Neural cell (in vitro differentiated cells): ENCODE data around the gene SDC3. TPM values are rescaled to one million over a fixed set of nuclear protein-coding genes. Genes with fewer than 3 reads are reported as not detected.
A peak's percentile ranks its signal among the peaks of the same experiment; 100 is the strongest.

Experiments used
- H2AFZ ChIP-seq: fragments of 200-600, 300-800 bp; sonication (generic), shearing (Covaris generic); 2 replicates; pipeline ENCODE4 v1.6.0; 2014; ENCODE audit warnings: low read depth, mild to moderate bottlenecking, antibody characterized with exemption, low read length, moderate library complexity
- H3F3A ChIP-seq: fragments of 200-600 bp; shearing (Covaris generic); 2 replicates; pipeline ENCODE4 v1.6.1; 2016; ENCODE audit warnings: mild to moderate bottlenecking, moderate library complexity, mixed read lengths, antibody characterized with exemption, low read length; ENCODE audit not compliant: insufficient read depth, poor library complexity, severe bottlenecking
- H3K27ac ChIP-seq: fragments of 200-600, 300-800 bp; sonication (generic), shearing (Covaris generic); 2 replicates; pipeline ENCODE4 v1.5.1; 2014; ENCODE audit warnings: mild to moderate bottlenecking, low read length, moderate library complexity
- H3K27me3 ChIP-seq: fragments of 300-800, 200-600 bp; sonication (generic), shearing (Covaris generic); 2 replicates; pipeline ENCODE4 v1.6.0; 2014; ENCODE audit warnings: mild to moderate bottlenecking, low read depth, low read length, moderate library complexity; ENCODE audit not compliant: insufficient read depth
- H3K36me3 ChIP-seq: fragments of 300-800, 200-600 bp; sonication (generic), shearing (Covaris generic); 2 replicates; pipeline ENCODE4 v1.5.1; 2014; ENCODE audit warnings: mild to moderate bottlenecking, antibody characterized with exemption, low read length, moderate library complexity; ENCODE audit not compliant: insufficient read depth
- H3K4me2 ChIP-seq: fragments of 300-800, 200-600 bp; sonication (generic), shearing (Covaris generic); 2 replicates; pipeline ENCODE4 v1.6.0; 2014; ENCODE audit warnings: mild to moderate bottlenecking, low read length
- H3K4me3 ChIP-seq: fragments of 300-800, 200-600 bp; sonication (generic), shearing (Covaris generic); 2 replicates; pipeline ENCODE4 v1.5.1; 2014; ENCODE audit warnings: mild to moderate bottlenecking, low read length, moderate library complexity
- H3K79me2 ChIP-seq: fragments of 200-600 bp; shearing (Covaris generic); replicated peaks from 2 replicates; pipeline ENCODE4 v1.6.0; 2014; ENCODE audit warnings: mild to moderate bottlenecking, low read length, moderate library complexity; ENCODE audit not compliant: insufficient read depth
- H3K9ac ChIP-seq: fragments of 300-800, 200-600 bp; sonication (generic), shearing (Covaris generic); 2 replicates; pipeline ENCODE4 v1.6.1; 2016; ENCODE audit warnings: mild to moderate bottlenecking, low read length, mixed read lengths
- H3K9me2 ChIP-seq: fragments of 200-600 bp; shearing (Covaris generic); 2 replicates; pipeline ENCODE4 v1.6.1; 2016; ENCODE audit warnings: mild to moderate bottlenecking, low read length, mixed read lengths; ENCODE audit not compliant: insufficient read depth
- H3K9me3 ChIP-seq: fragments of 200-600, 300-800 bp; sonication (generic), shearing (Covaris generic); 2 replicates; pipeline ENCODE4 v1.6.1; 2016; ENCODE audit warnings: mild to moderate bottlenecking, mixed run types, low read length, moderate library complexity, mixed read lengths
- H4K20me1 ChIP-seq: fragments of 200-600 bp; shearing (Covaris generic); 2 replicates; pipeline ENCODE4 v1.6.1; 2016; ENCODE audit warnings: mild to moderate bottlenecking, mixed run types; ENCODE audit not compliant: insufficient read depth
- EP300 ChIP-seq: fragments of 450-650 bp; conservative IDR thresholded peaks from 2 replicates; pipeline ENCODE4 v1.6.1; 2014; ENCODE audit warnings: antibody characterized with exemption, mild to moderate bottlenecking, moderate library complexity; ENCODE audit not compliant: poor library complexity, severe bottlenecking
- EZH2 ChIP-seq: fragments of 200-600, 300-800 bp; shearing (Covaris generic), sonication (generic); IDR thresholded peaks from 2 replicates; pipeline ENCODE4 v1.6.1; 2014; ENCODE audit warnings: antibody characterized with exemption, low read length, borderline replicate concordance, mild to moderate bottlenecking; ENCODE audit not compliant: insufficient read depth, poor library complexity, severe bottlenecking
- MXI1 ChIP-seq: fragments of 450-650 bp; conservative IDR thresholded peaks from 2 replicates; pipeline ENCODE4 v1.6.1; 2014; ENCODE audit warnings: antibody characterized with exemption, mild to moderate bottlenecking; ENCODE audit not compliant: poor library complexity, severe bottlenecking
- POLR2AphosphoS5 ChIP-seq: IDR thresholded peaks from 2 replicates; pipeline ENCODE4 v1.6.1; 2012
- RAD21 ChIP-seq: fragments of 450-650 bp; conservative IDR thresholded peaks from 2 replicates; pipeline ENCODE4 v1.6.1; 2014; ENCODE audit warnings: antibody characterized with exemption, mild to moderate bottlenecking, moderate library complexity
- SMC3 ChIP-seq: fragments of 450-650 bp; conservative IDR thresholded peaks from 2 replicates; pipeline ENCODE4 v1.6.1; 2014; ENCODE audit warnings: antibody characterized with exemption, mild to moderate bottlenecking, moderate library complexity; ENCODE audit not compliant: poor library complexity
- TAF1 ChIP-seq: IDR thresholded peaks from 2 replicates; pipeline ENCODE4 v1.6.1; 2012; ENCODE audit warnings: low read depth
- polyA plus RNA-seq: library from polyadenylated mRNA; depleted of rRNA; stranded (reverse); fragments of >200 nt; gene quantifications from 2 replicates; pipeline ENCODE4 v1.2.3, GENCODE V29; 2014
- TF ChIP-seq, protein P1 (sequence below): IDR thresholded peaks from 2 replicates; pipeline ENCODE4 v1.6.1; 2012; ENCODE audit warnings: borderline replicate concordance
- TF ChIP-seq, protein P2 (sequence below): fragments of 450-650 bp; IDR thresholded peaks from 2 replicates; pipeline ENCODE4 v1.5.1; 2014; ENCODE audit warnings: antibody characterized with exemption, mild to moderate bottlenecking, moderate library complexity; ENCODE audit not compliant: poor library complexity, severe bottlenecking

Gene SDC3
- polyA plus RNA-seq, 1 donor from 2014 or later, result 55.2 TPM

GRCh38 chr1:30899577-30900389 lies 8.8 kb downstream of the SDC3 start:
- Histone ChIP-seq H3K9me2 (no peaks in the 10 kb centered on the region), H3K9ac (peak overlapping the region; percentile 38), H3K27me3 (no peaks in the 10 kb centered on the region), H3K36me3 (no peaks in the 10 kb centered on the region), H3K27ac (peak overlapping the region; percentile 59), H3F3A (peaks cover 7% of the 10 kb centered on the region), H3K79me2 (peaks cover 66% of the 10 kb centered on the region), H3K4me2 (peak overlapping the region; percentile 4), H3K9me3 (no peaks in the 10 kb centered on the region), H4K20me1 (peaks cover 27% of the 10 kb centered on the region), H3K4me3 (peak overlapping the region; percentile 23), H2AFZ (no peak overlapping the region)
- TF ChIP-seq EZH2, result no peak
- no peak for TF ChIP-seq EP300
- no peak for TF ChIP-seq MXI1
- TF ChIP-seq, protein P1, sequence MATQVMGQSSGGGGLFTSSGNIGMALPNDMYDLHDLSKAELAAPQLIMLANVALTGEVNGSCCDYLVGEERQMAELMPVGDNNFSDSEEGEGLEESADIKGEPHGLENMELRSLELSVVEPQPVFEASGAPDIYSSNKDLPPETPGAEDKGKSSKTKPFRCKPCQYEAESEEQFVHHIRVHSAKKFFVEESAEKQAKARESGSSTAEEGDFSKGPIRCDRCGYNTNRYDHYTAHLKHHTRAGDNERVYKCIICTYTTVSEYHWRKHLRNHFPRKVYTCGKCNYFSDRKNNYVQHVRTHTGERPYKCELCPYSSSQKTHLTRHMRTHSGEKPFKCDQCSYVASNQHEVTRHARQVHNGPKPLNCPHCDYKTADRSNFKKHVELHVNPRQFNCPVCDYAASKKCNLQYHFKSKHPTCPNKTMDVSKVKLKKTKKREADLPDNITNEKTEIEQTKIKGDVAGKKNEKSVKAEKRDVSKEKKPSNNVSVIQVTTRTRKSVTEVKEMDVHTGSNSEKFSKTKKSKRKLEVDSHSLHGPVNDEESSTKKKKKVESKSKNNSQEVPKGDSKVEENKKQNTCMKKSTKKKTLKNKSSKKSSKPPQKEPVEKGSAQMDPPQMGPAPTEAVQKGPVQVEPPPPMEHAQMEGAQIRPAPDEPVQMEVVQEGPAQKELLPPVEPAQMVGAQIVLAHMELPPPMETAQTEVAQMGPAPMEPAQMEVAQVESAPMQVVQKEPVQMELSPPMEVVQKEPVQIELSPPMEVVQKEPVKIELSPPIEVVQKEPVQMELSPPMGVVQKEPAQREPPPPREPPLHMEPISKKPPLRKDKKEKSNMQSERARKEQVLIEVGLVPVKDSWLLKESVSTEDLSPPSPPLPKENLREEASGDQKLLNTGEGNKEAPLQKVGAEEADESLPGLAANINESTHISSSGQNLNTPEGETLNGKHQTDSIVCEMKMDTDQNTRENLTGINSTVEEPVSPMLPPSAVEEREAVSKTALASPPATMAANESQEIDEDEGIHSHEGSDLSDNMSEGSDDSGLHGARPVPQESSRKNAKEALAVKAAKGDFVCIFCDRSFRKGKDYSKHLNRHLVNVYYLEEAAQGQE, result no peak
- no peak for TF ChIP-seq TAF1
- TF ChIP-seq RAD21, result no peak
- TF ChIP-seq, protein P2, sequence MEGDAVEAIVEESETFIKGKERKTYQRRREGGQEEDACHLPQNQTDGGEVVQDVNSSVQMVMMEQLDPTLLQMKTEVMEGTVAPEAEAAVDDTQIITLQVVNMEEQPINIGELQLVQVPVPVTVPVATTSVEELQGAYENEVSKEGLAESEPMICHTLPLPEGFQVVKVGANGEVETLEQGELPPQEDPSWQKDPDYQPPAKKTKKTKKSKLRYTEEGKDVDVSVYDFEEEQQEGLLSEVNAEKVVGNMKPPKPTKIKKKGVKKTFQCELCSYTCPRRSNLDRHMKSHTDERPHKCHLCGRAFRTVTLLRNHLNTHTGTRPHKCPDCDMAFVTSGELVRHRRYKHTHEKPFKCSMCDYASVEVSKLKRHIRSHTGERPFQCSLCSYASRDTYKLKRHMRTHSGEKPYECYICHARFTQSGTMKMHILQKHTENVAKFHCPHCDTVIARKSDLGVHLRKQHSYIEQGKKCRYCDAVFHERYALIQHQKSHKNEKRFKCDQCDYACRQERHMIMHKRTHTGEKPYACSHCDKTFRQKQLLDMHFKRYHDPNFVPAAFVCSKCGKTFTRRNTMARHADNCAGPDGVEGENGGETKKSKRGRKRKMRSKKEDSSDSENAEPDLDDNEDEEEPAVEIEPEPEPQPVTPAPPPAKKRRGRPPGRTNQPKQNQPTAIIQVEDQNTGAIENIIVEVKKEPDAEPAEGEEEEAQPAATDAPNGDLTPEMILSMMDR, result no peak
- TF ChIP-seq SMC3, result no peak
- TF ChIP-seq POLR2AphosphoS5, result no peak

DNA sequence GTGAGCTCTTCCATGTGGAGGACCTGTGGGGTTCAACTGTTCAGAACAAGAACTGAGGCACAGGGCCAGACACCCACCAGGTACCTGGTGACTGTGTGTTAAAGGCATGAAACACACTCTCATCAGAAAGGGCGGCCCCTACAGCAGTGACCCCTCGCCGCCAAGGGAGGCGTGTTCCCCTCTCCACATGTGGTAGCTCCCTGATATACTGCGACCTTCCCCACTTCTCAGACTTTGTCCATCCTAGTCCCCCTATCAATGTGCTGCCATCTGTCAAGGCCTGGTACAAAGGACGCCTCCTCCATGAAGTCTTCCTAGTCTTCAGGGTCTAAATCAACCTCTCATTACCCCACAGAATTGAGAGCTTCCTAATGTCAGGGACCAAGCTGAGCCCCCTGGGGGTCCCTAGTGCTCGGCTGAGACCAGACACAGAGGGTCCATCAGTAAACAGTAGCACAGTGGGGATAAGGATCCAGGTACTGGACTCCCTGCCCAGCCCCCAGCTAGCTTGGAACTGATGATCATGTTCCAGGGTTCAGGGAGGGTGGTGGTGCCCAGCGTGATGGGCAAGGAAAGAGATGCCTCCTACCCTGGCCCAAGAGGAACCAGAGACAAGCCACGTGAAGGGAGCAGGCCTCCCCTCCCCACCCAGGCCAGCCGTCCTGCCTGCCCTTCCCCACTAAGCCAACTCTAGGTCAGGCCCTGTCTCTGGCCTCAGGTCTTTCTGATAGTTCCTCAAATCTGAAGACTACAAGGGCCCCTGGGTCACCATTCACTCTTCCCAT lies 10.3 kb downstream of the SDC3 start:
- Histone ChIP-seq H3K9ac (no peak overlapping the region), H3K36me3 (no peaks in the 10 kb centered on the region), H3K79me2 (peaks cover 61% of the 10 kb centered on the region), H3K4me3 (no peak overlapping the region), H3K27me3 (no peaks in the 10 kb centered on the region), H3K27ac (no peak overlapping the region), H3F3A (peaks cover 7% of the 10 kb centered on the region), H3K9me2 (no peaks in the 10 kb centered on the region), H3K9me3 (no peaks in the 10 kb centered on the region), H3K4me2 (no peak overlapping the region), H4K20me1 (peaks cover 15% of the 10 kb centered on the region), H2AFZ (no peak overlapping the region)
- no peak for TF ChIP-seq EZH2
- no peak for TF ChIP-seq EP300
- no peak for TF ChIP-seq SMC3
- TF ChIP-seq, protein P2, result no peak
- TF ChIP-seq, protein P1, result no peak
- no peak for TF ChIP-seq RAD21
- TF ChIP-seq POLR2AphosphoS5, result no peak
- TF ChIP-seq MXI1, result no peak
